ENCODE results near the gene SMG5.

Gene SMG5

GRCh38 chr1:156212833-156213643 lies 69.6 kb downstream of the SMG5 start, which contains the start of gene PMF1 (continued):
- TF ChIP-seq ZNF324 (tag by site-specific recombination; IDR thresholded peaks at IDR 0.05) (peak; percentile 86), REPIN1 (tag by site-specific recombination; IDR thresholded peaks at IDR 0.05; ENCODE audit: low read depth) (no peak), SALL2 (tag by site-specific recombination; IDR thresholded peaks at IDR 0.05; ENCODE audit: borderline replicate concordance) (no peak), ZNF302 (tag by site-specific recombination; IDR thresholded peaks at IDR 0.05; ENCODE audit: low read depth) (no peak), ZNF292 (tag by site-specific recombination; IDR thresholded peaks at IDR 0.05; ENCODE audit: borderline replicate concordance, low read depth) (no peak), BCL11B (tag by site-specific recombination; IDR thresholded peaks at IDR 0.05; ENCODE audit: low read depth) (peak; percentile 56; the same call in 1 of the 2 replicates), OSR2 (tag by site-specific recombination; IDR thresholded peaks at IDR 0.05) (peak; percentile 75; the same call in 1 of the 2 replicates), ZNF624 (tag by site-specific recombination; IDR thresholded peaks at IDR 0.05) (no peak), GLI2 (tag by site-specific recombination; IDR thresholded peaks at IDR 0.05; ENCODE audit: borderline replicate concordance, low read depth) (no peak), ZNF658 (tag by site-specific recombination; IDR thresholded peaks at IDR 0.05) (no peak), ZNF660 (tag by site-specific recombination; IDR thresholded peaks at IDR 0.05) (peak; percentile 74; the same call in 1 of the 2 replicates), SCRT1 (tag by site-specific recombination; IDR thresholded peaks at IDR 0.05; ENCODE audit: borderline replicate concordance) (peak; percentile 85; the same call in 1 of the 2 replicates), YY1 (tag by site-specific recombination; IDR thresholded peaks at IDR 0.05) (peak; percentile 92), ZNF24 (tag by site-specific recombination; IDR thresholded peaks at IDR 0.05) (peak; percentile 68; the same call in 1 of the 2 replicates), KLF1 (tag by site-specific recombination; IDR thresholded peaks at IDR 0.05) (0 out of 2 replicates have a peak, but pooled peaks have one; percentile 35), IKZF3 (tag by site-specific recombination; IDR thresholded peaks at IDR 0.05) (peak; percentile 71), ZNF837 (tag by site-specific recombination; IDR thresholded peaks at IDR 0.05) (no peak), CTCF (tag by site-specific recombination; IDR thresholded peaks at IDR 0.05) (no peak), ZNF335 (tag by site-specific recombination; conservative IDR thresholded peaks at IDR 0.05) (peak; percentile 97), ZNF521 (tag by site-specific recombination; IDR thresholded peaks at IDR 0.05) (no peak), ZBTB8A (tag by site-specific recombination; IDR thresholded peaks at IDR 0.05) (peak; percentile 44; the same call in 1 of the 2 replicates), ZBTB17 (tag by site-specific recombination; IDR thresholded peaks at IDR 0.05) (peak; percentile 97), ZNF639 (tag by site-specific recombination; IDR thresholded peaks at IDR 0.05) (peak; percentile 36; the same call in 1 of the 2 replicates), ZNF16 (tag by site-specific recombination; IDR thresholded peaks at IDR 0.05; ENCODE audit: low read depth) (no peak), KLF9 (tag by site-specific recombination; IDR thresholded peaks at IDR 0.05; ENCODE audit: low read depth) (peak; percentile 87), ZNF169 (tag by site-specific recombination; IDR thresholded peaks at IDR 0.05) (no peak), WT1 (tag by site-specific recombination; IDR thresholded peaks at IDR 0.05) (peak; percentile 50), ZNF768 (tag by site-specific recombination; IDR thresholded peaks at IDR 0.05) (no peak), SP3 (tag by site-specific recombination; IDR thresholded peaks at IDR 0.05) (peak; percentile 90), ATF2 (tag by site-specific recombination; IDR thresholded peaks at IDR 0.05; ENCODE audit: low read depth) (0 out of 2 replicates have a peak, but pooled peaks have one; percentile 46), ZNF174 (tag by site-specific recombination; IDR thresholded peaks at IDR 0.05) (no peak), PBX3 (CRISPR knock-in tag; IDR thresholded peaks at IDR 0.05) (no peak), ZNF623 (tag by site-specific recombination; IDR thresholded peaks at IDR 0.05) (no peak; the same call in 1 of the 2 replicates), ZNF529 (tag by site-specific recombination; IDR thresholded peaks at IDR 0.05; ENCODE audit: insufficient replicate concordance) (no peak)

Measured in HEK293 (cell line).